GM19395 (cell line): ENCODE data around the gene RPH3AL.
"Not testable (repeated sequence)": the region's sequence is repeated elsewhere in the genome, so short reads cannot be mapped to it uniquely, and the experiment has no call there.

ENCODE experiments used
- ATAC-seq: cut with Tn5 transposase; IDR thresholded peaks from one replicate; pipeline ENCODE4 v1.9.1; 2021; ENCODE audit warnings: mild to moderate bottlenecking, moderate library complexity; ENCODE audit not compliant: unreplicated experiment

The RPH3AL gene

GRCh38 chr17:206941-207560 is 145.6 kb downstream of the RPH3AL start:
- ATAC-seq = no peak

DNA sequence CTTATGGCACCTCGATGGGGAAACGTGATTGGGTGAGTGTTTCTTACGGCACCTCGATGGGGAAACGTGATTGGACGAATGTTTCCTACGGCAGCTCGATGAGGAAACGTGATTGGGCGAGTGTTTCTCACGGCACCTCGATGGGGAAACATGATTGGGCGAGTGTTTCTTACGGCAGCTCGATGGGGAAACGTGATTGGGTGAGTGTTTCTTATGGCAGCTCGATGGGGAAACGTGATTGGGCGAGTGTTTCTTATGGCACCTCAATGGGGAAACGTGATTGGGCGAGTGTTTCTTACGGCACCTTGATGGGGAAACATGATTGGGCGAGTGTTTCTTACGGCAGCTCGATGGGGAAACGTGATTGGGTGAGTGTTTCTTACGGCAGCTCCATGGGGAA is 146.1 kb downstream of the RPH3AL start:
- ATAC-seq = not testable (repeated sequence)

DNA sequence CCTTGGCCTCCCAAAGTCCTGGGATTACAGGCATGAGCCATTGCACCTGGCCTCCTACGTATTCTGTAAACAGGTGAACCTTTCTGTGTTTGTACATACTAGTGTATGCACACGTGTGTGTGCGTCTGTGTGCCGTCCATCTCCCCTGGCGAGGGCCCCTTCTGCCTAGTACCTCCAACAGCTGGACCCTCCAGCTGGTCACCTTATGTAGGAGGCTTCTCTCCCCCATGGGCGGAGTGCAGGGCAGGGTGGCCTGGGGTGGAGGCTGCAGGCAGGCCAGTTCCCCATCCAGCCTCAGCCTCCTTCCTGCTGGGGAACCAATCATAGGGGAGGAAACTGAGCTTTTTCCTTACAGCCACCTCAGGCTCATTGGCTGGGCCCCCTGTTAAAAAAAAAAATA is 146.8 kb downstream of the RPH3AL start:
- no peak for ATAC-seq

DNA sequence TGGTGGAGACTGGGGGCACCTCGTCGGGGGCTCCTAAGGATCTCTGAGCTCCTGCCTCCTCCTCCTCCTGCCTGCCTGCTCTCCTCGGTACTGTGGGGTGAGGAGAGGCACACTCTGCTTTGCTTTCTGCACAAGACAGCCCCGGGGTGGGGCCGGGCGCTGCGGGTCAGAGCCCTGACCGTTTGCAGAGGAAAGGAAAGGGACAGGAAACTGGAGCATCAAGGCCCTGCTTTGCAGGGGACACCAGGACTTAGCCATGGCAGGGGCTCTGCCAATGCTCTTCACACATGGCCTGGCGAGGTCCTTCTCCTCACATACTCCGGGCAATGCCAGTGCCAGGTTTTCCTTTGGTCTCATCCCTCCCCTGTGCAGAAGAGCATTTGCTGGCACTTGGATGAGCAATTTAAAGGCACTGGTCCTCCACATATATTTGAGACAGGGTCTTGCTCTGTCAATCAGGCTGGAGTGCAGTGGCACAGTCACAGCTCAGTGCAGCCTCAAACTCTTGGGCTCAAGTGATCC is 147.4 kb downstream of the RPH3AL start:
- ATAC-seq = no peak

- no peak for ATAC-seq
Observed at GRCh38 chr17:204427-205147, 148.0 kb downstream of the RPH3AL start.

DNA sequence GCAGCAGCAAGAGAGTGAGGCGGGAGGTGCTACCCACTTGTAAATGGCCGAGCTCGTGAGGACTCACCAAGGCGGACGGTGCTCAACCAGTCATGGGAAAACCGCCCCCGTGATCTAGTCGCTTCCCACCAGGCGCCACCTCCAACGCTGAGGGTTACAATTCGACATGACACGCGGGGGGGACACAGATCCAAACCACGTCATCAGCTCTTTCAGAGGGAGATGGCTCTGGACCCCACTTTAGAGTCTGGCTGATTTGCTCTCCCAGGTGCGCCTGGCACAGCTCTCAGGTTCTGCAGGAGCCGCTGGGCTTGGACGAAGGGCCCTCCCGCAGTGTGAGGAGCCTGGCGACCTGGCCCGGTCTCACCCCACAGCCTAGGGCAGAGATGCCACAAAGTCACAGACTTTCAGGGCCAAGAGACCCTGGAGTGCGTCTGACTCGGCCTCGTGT is 150.1 kb downstream of the RPH3AL start:
- no peak for ATAC-seq

DNA sequence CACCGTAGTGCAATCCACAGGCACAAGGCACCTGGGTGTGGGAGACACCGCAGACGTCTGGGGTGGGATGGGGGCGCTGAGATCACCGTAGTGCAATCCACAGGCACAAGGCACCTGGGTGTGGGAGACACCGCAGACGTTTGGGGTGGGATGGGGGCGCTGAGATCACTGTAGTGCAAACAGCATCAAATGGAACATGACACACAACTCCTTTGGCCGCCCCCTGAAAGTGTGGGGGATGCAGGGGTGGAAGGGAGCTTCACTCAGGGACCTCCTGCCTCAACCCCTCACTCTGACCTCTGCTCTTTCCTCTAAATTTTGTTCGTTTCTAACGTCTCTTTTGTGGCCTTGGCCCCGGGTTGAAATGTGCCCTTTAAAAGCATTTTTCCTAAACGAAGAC is 150.9 kb downstream of the RPH3AL start:
- ATAC-seq = not testable (repeated sequence)

GRCh38 chr17:201257-201656 is 151.3 kb downstream of the RPH3AL start:
- not testable (repeated sequence) for ATAC-seq

- no peak for ATAC-seq
Observed at GRCh38 chr17:200586-200985, 152.0 kb downstream of the RPH3AL start.

DNA sequence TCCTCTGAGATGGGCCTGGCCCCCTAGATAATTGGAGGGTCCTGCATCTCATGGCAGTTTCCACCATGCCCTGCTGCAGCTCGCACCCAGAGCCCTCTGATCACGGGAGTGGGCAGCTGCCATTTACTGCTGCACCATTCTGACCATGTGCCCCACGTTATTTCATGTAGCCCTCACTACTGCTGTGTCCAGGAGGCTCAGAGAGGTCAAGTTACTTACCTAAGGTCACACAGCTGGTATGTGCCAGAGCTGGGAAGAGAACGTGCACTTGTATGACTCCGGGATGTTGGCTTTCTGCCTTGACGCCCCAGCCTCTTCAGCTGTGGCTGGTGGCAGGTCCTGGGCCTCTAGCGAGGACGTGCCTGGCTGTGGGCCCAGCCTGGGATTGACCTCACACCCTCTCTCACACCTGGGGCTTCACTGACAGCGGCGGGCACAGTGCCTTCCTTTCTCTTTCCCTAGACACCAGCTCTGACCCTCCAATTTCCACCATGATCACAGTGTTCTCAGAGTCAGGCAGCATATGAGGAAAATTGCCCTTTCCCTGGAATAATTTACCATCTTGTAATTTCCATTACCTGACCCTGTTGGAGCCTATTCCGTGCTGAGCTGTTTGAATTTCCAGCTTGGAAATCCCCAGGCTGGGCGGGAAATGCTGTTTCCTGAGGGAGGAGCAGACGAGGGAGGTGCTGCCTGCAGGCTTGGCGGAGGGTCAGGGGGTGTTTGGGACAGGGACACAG is 152.6 kb downstream of the RPH3AL start:
- no peak for ATAC-seq

- no peak for ATAC-seq
Observed at GRCh38 chr17:199191-199604, 153.4 kb downstream of the RPH3AL start.

GRCh38 chr17:198225-198624 is 154.4 kb downstream of the RPH3AL start:
- ATAC-seq = not testable (repeated sequence)

GRCh38 chr17:197352-197751 is 155.3 kb downstream of the RPH3AL start:
- ATAC-seq = no peak

GRCh38 chr17:194828-195602 is 157.6 kb downstream of the RPH3AL start:
- no peak for ATAC-seq

DNA sequence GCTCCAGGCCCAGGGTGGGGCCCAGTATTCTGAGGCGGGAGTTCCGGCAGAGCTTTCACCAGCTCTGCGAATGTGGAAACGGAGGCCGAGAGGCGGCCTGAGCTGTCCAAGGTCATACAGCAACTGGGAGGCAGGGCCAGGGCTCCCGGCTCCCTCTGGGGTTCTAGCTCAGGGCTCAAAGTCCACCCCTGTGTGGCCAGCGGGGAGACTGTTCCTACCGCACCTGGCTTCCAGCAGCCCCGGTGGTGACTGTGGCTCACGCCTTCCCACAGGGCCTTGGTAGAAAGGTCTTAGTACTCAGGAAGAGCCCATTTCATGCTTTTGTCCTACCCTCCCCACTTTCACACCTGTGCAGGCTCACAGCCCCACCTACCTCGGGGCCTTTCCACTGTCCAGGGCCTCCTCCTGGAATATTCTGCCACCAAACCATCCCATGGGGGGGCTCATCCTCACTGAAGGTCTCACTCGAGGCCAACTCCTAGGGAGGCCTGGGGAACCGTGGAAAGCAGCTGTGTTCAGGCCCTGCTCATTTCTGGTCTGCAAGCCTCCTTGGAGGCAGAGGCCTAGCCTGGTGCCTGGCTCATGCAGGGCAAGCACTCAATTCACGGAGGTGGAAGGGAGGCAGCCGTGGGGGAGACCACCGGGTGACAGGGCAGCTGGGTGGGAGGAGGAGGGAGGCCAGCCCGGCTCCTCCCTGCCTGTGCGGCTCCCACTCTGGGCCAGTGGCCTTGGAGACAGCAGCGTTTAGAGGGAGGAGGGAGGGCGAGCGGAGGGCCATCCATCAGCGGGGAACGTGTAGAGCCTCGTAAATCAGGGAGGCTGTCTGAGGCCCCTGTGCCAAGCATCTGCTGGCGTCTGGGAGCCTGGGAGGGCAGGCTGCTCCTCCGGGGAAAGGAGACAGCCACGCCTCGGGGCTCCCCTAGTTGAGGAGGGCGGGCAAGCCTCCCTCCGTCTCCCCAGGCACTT is 158.5 kb downstream of the RPH3AL start:
- no peak for ATAC-seq

GRCh38 chr17:193426-193810 is 159.2 kb downstream of the RPH3AL start:
- ATAC-seq = no peak

DNA sequence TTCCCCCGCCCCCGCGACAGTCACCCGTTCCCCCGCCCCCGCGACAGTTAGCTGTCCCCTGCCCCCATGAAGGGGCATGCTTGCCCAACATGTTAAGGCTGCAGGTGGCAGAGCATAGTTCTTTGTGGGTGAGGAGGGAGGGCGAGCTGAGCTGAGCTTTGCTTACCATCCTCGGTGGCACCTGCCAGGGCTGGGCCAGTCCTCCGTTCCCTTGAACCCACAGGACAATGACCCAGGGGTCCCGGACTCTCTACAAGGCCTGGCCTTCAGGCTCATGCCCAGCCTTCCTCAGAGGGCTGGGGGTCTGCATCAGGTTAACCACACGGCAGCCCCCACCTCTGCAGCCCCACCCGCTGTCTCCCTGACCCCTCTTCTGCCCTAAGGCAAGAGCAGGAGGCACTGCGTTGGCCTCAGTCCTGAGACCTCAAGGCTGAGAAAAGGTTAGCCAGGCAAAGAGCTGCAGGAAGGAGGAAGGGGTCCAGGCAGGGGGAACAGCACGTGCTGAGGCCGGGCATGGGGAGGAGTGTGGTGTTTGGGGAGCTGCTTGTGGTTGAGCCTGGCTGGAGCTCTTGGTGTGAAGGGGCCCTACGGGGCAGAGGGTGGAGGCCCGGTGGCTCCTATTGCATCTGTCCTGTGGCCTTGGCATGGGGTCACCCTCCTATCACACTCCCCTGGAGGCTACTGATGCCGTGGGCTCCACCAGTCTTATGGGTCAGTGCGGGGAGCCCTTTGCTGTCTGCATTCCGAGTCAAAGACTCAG is 159.8 kb downstream of the RPH3AL start:
- no peak for ATAC-seq

- ATAC-seq = no peak
Observed at GRCh38 chr17:189444-189843, 163.2 kb downstream of the RPH3AL start.

- ATAC-seq = no peak
Observed at GRCh38 chr17:187130-187529, 165.5 kb downstream of the RPH3AL start.
